LNCaP clone FGC (cell line): ENCODE data around the gene HOXB8.
A peak's percentile ranks its signal among the peaks of the same experiment; 100 is the strongest.

ENCODE experiments used
- DNase-seq: peaks from one replicate; pipeline ENCODE4 v3.0.0-alpha.2; 2011; ENCODE audit warnings: low read depth
- H3K4me3 ChIP-seq: 2 replicates; pipeline ENCODE4 v1.5.1; 2011; ENCODE audit warnings: mild to moderate bottlenecking, low read depth, low read length, control low read depth
- CTCF ChIP-seq: IDR thresholded peaks from 2 replicates; pipeline ENCODE4 v1.5.1; 2012; ENCODE audit warnings: mild to moderate bottlenecking; ENCODE audit not compliant: control insufficient read depth, insufficient read depth; ENCODE audit errors: extremely low read depth

The HOXB8 gene

GRCh38 chr17:48636177-48637018, 21.3 kb upstream of the HOXB8 start:
- H3K4me3 ChIP-seq = no peak overlapping the region
- no peak for DNase-seq
- peak; percentile 58 for TF ChIP-seq CTCF

DNA sequence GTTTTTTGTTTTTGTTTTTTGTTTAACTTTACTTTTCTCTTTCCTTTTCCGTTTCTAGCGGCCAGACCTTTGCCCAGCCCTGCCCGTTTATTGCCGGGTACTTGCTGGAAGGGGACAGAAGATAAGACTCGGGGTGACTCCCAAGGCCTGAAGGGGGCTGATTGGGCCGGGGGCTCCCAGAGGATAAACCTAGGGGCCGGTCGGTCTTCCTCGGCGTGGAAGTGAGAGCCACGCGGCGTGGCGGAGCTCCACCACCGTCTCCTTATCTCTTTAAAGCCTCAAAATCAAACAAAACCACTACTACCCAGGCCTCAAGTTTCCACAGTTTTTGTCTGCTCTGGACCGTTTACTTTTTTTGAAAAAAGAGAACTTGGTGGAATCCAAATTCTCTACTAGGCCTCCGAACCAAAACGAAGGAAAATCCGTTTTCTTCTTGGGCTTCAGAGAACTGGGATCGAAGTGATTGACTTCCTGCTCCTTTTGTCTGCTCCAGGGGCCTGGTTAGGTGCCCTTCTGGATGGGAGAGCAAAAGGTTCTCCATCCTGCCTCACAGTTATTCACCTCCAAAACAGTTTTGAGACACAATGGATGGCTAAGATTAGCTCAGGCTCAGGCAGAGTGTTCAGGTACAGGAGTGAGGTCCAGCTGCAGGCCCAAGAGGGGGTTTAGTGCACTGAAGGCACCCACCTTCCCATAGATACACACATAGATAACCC, 19.6 kb upstream of the HOXB8 start:
- TF ChIP-seq CTCF = no peak
- no peak for DNase-seq
- no peak overlapping the region for H3K4me3 ChIP-seq

GRCh38 chr17:48633266-48633677, 18.2 kb upstream of the HOXB8 start:
- no peak for DNase-seq
- TF ChIP-seq CTCF = no peak
- H3K4me3 ChIP-seq = no peak overlapping the region

GRCh38 chr17:48632579-48633265, 17.6 kb upstream of the HOXB8 start:
- no peak for DNase-seq

DNA sequence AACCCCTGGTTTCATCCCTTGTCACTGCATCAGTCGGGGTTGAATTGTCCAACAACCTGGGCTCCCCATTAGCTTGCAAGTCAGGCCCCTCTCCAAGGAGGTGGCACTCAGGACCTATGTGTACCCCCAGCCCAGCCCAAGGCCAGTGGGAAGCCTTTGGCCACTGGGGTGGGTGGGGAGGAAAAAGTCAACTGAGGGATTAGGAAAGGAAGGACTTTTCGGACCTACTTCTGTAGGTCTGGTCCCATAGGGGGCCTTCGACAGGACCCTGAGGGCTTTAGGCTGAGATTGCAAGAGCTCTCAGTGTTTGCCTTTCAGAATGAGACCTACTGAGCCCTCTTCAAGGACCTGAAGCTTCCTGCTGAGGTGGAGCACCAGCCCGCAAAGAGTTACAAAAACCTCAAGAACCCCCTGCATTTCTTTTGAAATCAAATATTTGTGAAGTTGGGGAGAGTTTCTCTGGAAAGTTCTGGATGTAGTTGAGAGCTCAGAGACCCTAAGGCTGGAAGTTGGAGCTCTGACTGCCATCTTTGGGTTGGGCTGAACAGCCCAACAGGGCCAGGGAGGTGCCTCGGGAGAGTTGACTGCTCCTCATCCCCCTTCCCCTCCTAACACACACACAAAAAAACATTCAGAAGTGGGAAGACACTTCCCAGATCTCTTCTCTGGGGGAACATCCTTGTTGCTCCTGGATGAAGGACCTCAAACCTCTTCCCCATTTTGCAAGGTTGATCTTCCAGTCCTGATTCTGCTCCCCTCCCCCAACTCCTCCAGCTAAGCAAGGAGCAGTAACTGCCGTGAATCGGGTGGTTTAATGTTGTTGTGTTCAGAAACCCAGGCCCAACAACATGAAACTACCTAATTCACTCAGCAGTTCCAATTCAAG, 16.8 kb upstream of the HOXB8 start:
- DNase-seq = no peak
- TF ChIP-seq CTCF = no peak
- no peak overlapping the region for H3K4me3 ChIP-seq

More at GRCh38 chr17:48632579-48633265, 17.6 kb upstream of the HOXB8 start:
- TF ChIP-seq CTCF = no peak
- H3K4me3 ChIP-seq = no peak overlapping the region
